Stimulated activated CD4-positive, alpha-beta T cell treated with anti-CD3 and anti-CD28 coated beads, Interleukin-1b, Interleukin-23, amount 100 ng/mL, for 48 hours (primary cell): ENCODE data around the gene ANO3.

ENCODE experiments used
- DNase-seq: peaks from one replicate; pipeline ENCODE4 v3.0.0-alpha.2; 2020

The ANO3 gene

GRCh38 chr11:26510164-26510563, 178.2 kb downstream of the ANO3 start:
- DNase-seq, result no peak

- no peak for DNase-seq
Observed at GRCh38 chr11:26510756-26511155, 178.8 kb downstream of the ANO3 start.

GRCh38 chr11:26512196-26512595, 180.3 kb downstream of the ANO3 start:
- no peak for DNase-seq

GRCh38 chr11:26519469-26519868, 187.5 kb downstream of the ANO3 start:
- no peak for DNase-seq

GRCh38 chr11:26522912-26523610, 191.1 kb downstream of the ANO3 start:
- DNase-seq, result no peak

GRCh38 chr11:26527685-26528084, 195.8 kb downstream of the ANO3 start:
- no peak for DNase-seq

- no peak for DNase-seq
Observed at GRCh38 chr11:26537341-26537740, 205.4 kb downstream of the ANO3 start.

- DNase-seq, result no peak
Observed at GRCh38 chr11:26539517-26539916, 207.6 kb downstream of the ANO3 start.

GRCh38 chr11:26541870-26542269, 209.9 kb downstream of the ANO3 start:
- DNase-seq, result no peak

- DNase-seq, result no peak
Observed at GRCh38 chr11:26549176-26549575, 217.2 kb downstream of the ANO3 start.

GRCh38 chr11:26550022-26550421, 218.1 kb downstream of the ANO3 start:
- DNase-seq, result no peak

GRCh38 chr11:26551186-26551801, 219.4 kb downstream of the ANO3 start:
- no peak for DNase-seq

- DNase-seq, result no peak
Observed at GRCh38 chr11:26553182-26553581, 221.3 kb downstream of the ANO3 start.

GRCh38 chr11:26554455-26554854, 222.5 kb downstream of the ANO3 start:
- DNase-seq, result no peak

GRCh38 chr11:26556582-26556981, 224.7 kb downstream of the ANO3 start:
- no peak for DNase-seq

- no peak for DNase-seq
Observed at GRCh38 chr11:26557666-26558065, 225.7 kb downstream of the ANO3 start.

- no peak for DNase-seq
Observed at GRCh38 chr11:26558190-26558589, 226.3 kb downstream of the ANO3 start.

- DNase-seq, result no peak
Observed at GRCh38 chr11:26569646-26570045, 237.7 kb downstream of the ANO3 start.

- DNase-seq, result no peak
Observed at GRCh38 chr11:26571861-26572654, 240.1 kb downstream of the ANO3 start, which contains the start of gene MUC15. Gene MUC15, minus strand, starts transcription at chr11:26572263. Its CDS starts 5,169 bp downstream, at chr11:26567094.

GRCh38 chr11:26572770-26573402, 241.0 kb downstream of the ANO3 start:
- no peak for DNase-seq

GRCh38 chr11:26573896-26574295, 242.0 kb downstream of the ANO3 start:
- no peak for DNase-seq

GRCh38 chr11:26575946-26576345, 244.0 kb downstream of the ANO3 start:
- no peak for DNase-seq

GRCh38 chr11:26578998-26579661, 247.2 kb downstream of the ANO3 start:
- DNase-seq, result no peak
